Osteoblast (primary cell): ENCODE data around the gene CDK9. TPM values are rescaled to one million over a fixed set of nuclear protein-coding genes. Genes with fewer than 3 reads are reported as not detected.
A peak's percentile ranks its signal among the peaks of the same experiment; 100 is the strongest.
"Not testable (repeated sequence)": the region's sequence is repeated elsewhere in the genome, so short reads cannot be mapped to it uniquely, and the experiment has no call there.

Source experiments
- DNase-seq: peaks from one replicate; pipeline ENCODE4 v3.0.0; 2011; ENCODE audit warnings: low spot score, mixed read lengths; ENCODE audit not compliant: insufficient read length; ENCODE audit errors: missing footprints
- H2AFZ ChIP-seq: 2 replicates; pipeline ENCODE4 v1.6.0; 2011; ENCODE audit warnings: mild to moderate bottlenecking, low read length
- H3K27ac ChIP-seq: 2 replicates; pipeline ENCODE4 v1.5.1; 2011; ENCODE audit warnings: mild to moderate bottlenecking, low read depth, low read length, moderate library complexity
- H3K27me3 ChIP-seq: 2 replicates; pipeline ENCODE4 v1.6.0; 2012; ENCODE audit warnings: mild to moderate bottlenecking, control low read depth, inconsistent platforms, low read length, moderate library complexity; ENCODE audit not compliant: insufficient read depth
- H3K36me3 ChIP-seq: 2 replicates; pipeline ENCODE4 v1.5.1; 2011; ENCODE audit warnings: mild to moderate bottlenecking, low read length, control low read depth, moderate library complexity; ENCODE audit not compliant: insufficient read depth
- H3K4me1 ChIP-seq: 2 replicates; pipeline ENCODE4 v1.5.1; 2011; ENCODE audit warnings: mild to moderate bottlenecking, low read length, control low read depth, moderate library complexity; ENCODE audit not compliant: insufficient read depth
- H3K4me2 ChIP-seq: 2 replicates; pipeline ENCODE4 v1.6.0; 2011; ENCODE audit warnings: mild to moderate bottlenecking, low read length; ENCODE audit not compliant: insufficient read depth
- H3K4me3 ChIP-seq: fragments of 200-600 bp; sonication (generic); 3 replicates; pipeline ENCODE4 v1.5.1; 2012; ENCODE audit warnings: mild to moderate bottlenecking, low read length, inconsistent platforms; ENCODE audit not compliant: insufficient read depth
- H3K79me2 ChIP-seq: 2 replicates; pipeline ENCODE4 v1.6.0; 2012; ENCODE audit warnings: mild to moderate bottlenecking, low read length, control low read depth, inconsistent platforms; ENCODE audit not compliant: insufficient read depth
- H3K9me3 ChIP-seq: 2 replicates; pipeline ENCODE4 v1.5.1; 2011; ENCODE audit warnings: low read depth, low read length, control low read depth
- H4K20me1 ChIP-seq: 2 replicates; pipeline ENCODE4 v1.6.0; 2012; ENCODE audit warnings: mild to moderate bottlenecking, low read length, control low read depth; ENCODE audit not compliant: insufficient read depth
- total RNA-seq: library from RNA; depleted of rRNA; stranded (reverse); fragments of >200 nt; gene quantifications from 2 replicates; pipeline ENCODE4 v1.2.3, GENCODE V29; 2012
- TF ChIP-seq, protein P1 (sequence below): IDR thresholded peaks from 2 replicates; pipeline ENCODE4 v1.5.1; 2011; ENCODE audit warnings: mild to moderate bottlenecking, low read depth, low read length, moderate library complexity; ENCODE audit errors: extremely low read depth

The CDK9 gene
- total RNA-seq, 1 donor: 56.1 TPM

DNA sequence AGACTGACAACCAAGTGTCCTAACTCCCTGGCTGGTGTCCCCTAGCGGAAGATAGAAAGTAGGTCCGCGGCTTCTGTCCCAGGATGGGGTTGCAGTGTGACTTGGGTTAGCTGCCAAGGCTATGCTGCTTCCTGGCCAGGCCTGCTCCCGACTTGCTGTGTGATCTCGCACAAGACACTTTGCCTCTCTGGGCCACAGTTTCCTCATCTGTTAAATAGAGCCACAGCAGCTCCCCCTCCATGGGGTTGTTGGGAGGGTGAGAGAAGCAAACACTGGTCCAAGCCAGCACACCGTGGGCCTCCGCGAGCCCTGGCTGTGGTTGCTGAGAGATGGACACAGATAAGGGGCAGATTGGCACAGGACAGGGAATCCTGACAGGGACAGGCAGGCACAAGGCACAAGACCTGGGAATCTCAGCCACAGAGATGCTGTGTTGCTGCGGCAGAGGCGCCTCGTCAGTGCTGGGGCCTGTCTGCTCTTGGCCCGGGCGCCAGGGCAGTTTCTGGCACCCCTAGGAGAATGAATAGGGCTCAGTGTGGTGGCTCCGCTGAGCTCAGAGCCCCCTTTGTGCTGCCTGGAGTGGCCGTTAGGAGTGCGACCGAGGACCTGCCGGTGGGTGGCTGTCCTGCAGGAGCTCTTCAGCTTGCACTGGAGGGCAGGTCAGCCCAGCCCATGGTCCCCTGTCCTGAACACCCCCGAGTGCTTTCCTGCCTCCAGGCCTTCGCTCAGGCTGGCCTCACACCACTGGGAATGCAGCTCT lies 5.5 kb upstream of the CDK9 start:
- DNase-seq: peak; percentile 62
- TF ChIP-seq, protein P1, sequence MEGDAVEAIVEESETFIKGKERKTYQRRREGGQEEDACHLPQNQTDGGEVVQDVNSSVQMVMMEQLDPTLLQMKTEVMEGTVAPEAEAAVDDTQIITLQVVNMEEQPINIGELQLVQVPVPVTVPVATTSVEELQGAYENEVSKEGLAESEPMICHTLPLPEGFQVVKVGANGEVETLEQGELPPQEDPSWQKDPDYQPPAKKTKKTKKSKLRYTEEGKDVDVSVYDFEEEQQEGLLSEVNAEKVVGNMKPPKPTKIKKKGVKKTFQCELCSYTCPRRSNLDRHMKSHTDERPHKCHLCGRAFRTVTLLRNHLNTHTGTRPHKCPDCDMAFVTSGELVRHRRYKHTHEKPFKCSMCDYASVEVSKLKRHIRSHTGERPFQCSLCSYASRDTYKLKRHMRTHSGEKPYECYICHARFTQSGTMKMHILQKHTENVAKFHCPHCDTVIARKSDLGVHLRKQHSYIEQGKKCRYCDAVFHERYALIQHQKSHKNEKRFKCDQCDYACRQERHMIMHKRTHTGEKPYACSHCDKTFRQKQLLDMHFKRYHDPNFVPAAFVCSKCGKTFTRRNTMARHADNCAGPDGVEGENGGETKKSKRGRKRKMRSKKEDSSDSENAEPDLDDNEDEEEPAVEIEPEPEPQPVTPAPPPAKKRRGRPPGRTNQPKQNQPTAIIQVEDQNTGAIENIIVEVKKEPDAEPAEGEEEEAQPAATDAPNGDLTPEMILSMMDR: no peak
- H3K79me2 ChIP-seq: no peaks in the 10 kb centered on the region
- no peaks in the 10 kb centered on the region for H3K36me3 ChIP-seq
- no peak overlapping the region for H2AFZ ChIP-seq
- no peaks in the 10 kb centered on the region for H3K9me3 ChIP-seq
- H3K4me1 ChIP-seq: no peaks in the 10 kb centered on the region
- H4K20me1 ChIP-seq: no peaks in the 10 kb centered on the region
- no peak overlapping the region for H3K4me2 ChIP-seq
- no peaks in the 10 kb centered on the region for H3K27me3 ChIP-seq
- no peak overlapping the region for H3K4me3 ChIP-seq
- no peak overlapping the region for H3K27ac ChIP-seq

DNA sequence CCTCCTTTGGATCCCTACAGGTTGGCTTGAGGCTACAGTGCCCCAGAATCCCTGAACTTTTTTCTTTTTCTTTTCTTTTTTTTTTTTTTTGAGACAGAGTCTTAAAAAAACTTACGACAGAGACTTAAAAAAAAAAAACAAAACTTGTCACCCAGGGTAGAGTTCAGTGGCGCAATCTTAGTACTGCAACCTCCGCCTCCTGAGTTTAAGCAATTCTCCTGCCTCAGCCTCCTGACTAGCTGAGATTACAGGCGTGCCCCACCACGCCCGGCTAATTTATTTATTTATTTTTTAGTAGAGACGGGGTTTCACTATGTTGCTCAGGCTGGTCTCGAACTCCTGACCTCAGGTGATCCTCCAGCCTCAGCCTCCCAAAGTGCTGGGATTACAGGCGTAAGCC lies 4.9 kb upstream of the CDK9 start:
- not testable (repeated sequence) for H3K4me1 ChIP-seq, H3K9me3 ChIP-seq, H3K4me3 ChIP-seq, H4K20me1 ChIP-seq, H3K27ac ChIP-seq, DNase-seq, H2AFZ ChIP-seq, H3K36me3 ChIP-seq, H3K79me2 ChIP-seq, H3K4me2 ChIP-seq, H3K27me3 ChIP-seq

DNA sequence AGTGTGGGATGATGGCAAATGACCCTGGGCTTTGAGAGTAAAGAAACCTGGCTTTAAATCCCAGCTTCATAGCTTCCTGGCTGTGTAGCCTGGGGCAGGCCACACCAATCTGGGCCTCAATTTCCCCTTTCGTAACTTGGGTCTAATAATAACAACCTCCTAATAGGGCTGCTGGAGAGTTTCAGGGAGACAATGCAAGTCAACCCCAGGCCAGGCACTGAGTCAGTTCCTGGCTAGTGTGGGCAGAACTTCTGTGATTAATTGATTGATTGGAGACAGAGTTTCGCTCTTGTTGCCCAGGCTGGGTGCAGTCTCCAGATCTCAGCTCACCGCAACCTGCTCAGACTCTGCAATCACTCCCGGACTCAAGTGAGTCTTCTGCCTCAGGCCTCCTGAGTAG lies 4.0 kb upstream of the CDK9 start:
- H3K4me2 ChIP-seq: no peak overlapping the region
- H4K20me1 ChIP-seq: peaks cover 8% of the 10 kb centered on the region
- no peaks in the 10 kb centered on the region for H3K9me3 ChIP-seq
- peaks cover under 1% of the 10 kb centered on the region for H3K4me1 ChIP-seq
- no peak overlapping the region for H3K27ac ChIP-seq
- H3K36me3 ChIP-seq: no peaks in the 10 kb centered on the region
- DNase-seq: no peak
- H2AFZ ChIP-seq: no peak overlapping the region
- no peak overlapping the region for H3K4me3 ChIP-seq
- TF ChIP-seq, protein P1: no peak
- peaks cover 10% of the 10 kb centered on the region for H3K79me2 ChIP-seq
- no peaks in the 10 kb centered on the region for H3K27me3 ChIP-seq

DNA sequence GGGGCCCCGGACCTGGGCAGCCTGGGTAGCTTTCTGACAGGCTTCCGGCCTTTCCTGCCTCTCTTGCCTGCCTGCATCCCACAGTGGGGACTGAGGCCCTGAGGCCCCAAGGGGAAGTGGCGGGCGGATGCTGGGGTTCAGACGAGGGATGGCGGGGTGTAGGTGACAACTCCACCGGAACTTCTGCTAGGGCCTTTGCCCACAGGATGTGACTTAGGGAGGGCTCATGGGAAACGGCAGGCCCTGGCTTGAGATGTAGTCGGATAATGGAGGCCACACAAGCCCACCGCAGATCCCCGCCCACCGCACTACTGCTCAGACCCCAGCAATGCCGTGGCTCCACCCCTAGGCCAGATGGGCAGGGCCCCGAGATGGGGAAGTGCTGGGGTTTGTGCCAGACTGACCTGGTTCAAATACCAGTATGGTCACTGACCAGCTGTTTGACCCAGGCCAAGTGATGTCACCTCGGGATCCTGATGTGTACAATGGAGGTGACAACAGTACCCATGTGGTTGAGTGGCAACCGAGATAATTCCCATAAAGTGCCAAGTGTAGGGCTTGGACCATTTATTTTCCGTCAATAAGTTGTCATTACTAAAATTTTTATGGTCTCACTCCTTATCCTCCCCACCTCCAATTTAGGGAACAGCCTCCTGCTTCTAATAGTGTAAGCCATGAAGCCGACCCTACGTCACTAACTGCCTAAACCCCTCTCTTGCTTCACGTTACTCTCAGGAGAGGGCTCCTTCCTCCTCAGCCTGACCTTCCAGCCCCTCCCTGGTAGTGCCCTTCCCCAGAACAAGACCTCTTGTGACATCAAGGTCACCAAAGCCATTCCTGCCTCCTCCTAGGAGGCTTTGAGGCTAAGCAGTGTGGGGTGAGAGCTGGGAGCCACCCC lies 2.5 kb upstream of the CDK9 start:
- Histone ChIP-seq H3K36me3 (peaks cover 13% of the 10 kb centered on the region), H3K4me1 (peaks cover 9% of the 10 kb centered on the region), H3K9me3 (no peaks in the 10 kb centered on the region), H3K4me3 (no peak overlapping the region), H2AFZ (no peak overlapping the region), H3K27ac (no peak overlapping the region), H4K20me1 (peaks cover 24% of the 10 kb centered on the region), H3K79me2 (peaks cover 26% of the 10 kb centered on the region), H3K27me3 (no peaks in the 10 kb centered on the region), H3K4me2 (no peak overlapping the region)
- DNase-seq: peak; percentile 78
- TF ChIP-seq, protein P1: no peak
